Erythroblast (primary cell): ENCODE measurements around the gene F9.

ENCODE experiments used
- GATA1 ChIP-seq: IDR thresholded peaks from 2 replicates; pipeline ENCODE4 v1.6.1; 2011; ENCODE audit warnings: low read depth, mild to moderate bottlenecking, control low read depth, low read length, moderate library complexity
- POLR2A ChIP-seq: IDR thresholded peaks from 2 replicates; pipeline ENCODE4 v1.6.1; 2011; ENCODE audit warnings: mild to moderate bottlenecking, low read length

DNA sequence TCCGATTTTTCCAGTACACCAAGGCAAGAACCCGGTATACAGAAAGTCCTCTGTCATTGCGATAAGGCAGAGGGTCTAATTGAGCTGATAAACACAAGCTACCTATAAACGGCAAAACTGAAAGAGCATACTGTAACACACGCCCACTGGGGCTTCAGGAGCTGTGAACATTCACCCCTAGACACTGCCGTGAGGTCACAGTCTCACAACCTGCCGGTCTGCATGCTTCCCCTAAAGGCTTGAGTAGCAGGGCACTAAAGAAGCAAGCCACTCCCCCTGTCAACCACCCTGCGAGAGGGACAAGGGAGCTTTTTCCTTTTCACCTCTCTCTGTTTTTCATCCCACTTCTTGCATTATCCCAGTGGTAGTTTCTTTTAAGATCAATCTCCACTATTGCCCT, 22.4 kb upstream of the F9 start:
- TF ChIP-seq POLR2A = no peak
- TF ChIP-seq GATA1 = no peak
